Activated T-helper 1 cell treated with anti-CD3 and anti-CD28 coated beads, Interleukin-12 subunit alpha, Interleukin-12 subunit beta, Interleukin-2, Interleukin-4 antibody, amounts not matched to agents 30 ng/mL and 10 ng/mL and 1 ng/mL, durations not matched to agents 14 hours and 24 hours and 36 hours (primary cell): ENCODE data around the gene KCNQ1. TPM values are rescaled to one million over a fixed set of nuclear protein-coding genes. Genes with fewer than 3 reads are reported as not detected.

Source experiments
- DNase-seq: peaks from one replicate; pipeline ENCODE4 v3.0.0; 2021; ENCODE audit warnings: low spot score
- H3K27ac Mint-ChIP-seq: one replicate; pipeline ENCODE4 v1.8.0; 2021; ENCODE audit warnings: mild to moderate bottlenecking, mixed read lengths
- H3K27me3 Mint-ChIP-seq: one replicate; pipeline ENCODE4 v1.8.0; 2022; ENCODE audit warnings: mild to moderate bottlenecking, moderate library complexity, mixed read lengths; ENCODE audit not compliant: insufficient read depth
- H3K36me3 Mint-ChIP-seq: one replicate; pipeline ENCODE4 v1.8.0; 2021; ENCODE audit warnings: low read depth, mixed read lengths
- H3K4me1 Mint-ChIP-seq: one replicate; pipeline ENCODE4 v1.8.0; 2021; ENCODE audit warnings: low read depth, mixed read lengths
- H3K4me3 Mint-ChIP-seq: one replicate; pipeline ENCODE4 v1.8.0; 2021; ENCODE audit warnings: mild to moderate bottlenecking, moderate library complexity, mixed read lengths
- H3K9me3 Mint-ChIP-seq: one replicate; pipeline ENCODE4 v1.8.0; 2021; ENCODE audit warnings: mixed read lengths
- intact Hi-C: fragments of 100-400 bp; cut with micrococcal nuclease; formaldehyde crosslinking; loops from one replicate; pipeline ENCODE4 v1.15.1; 2024
- total RNA-seq: library from RNA; stranded (reverse); gene quantifications from 2 replicates; pipeline ENCODE4 v1.2.3, GENCODE V29; 2022

Gene KCNQ1
- total RNA-seq, 1 donor from 2014 or later: 6.4 TPM

DNA sequence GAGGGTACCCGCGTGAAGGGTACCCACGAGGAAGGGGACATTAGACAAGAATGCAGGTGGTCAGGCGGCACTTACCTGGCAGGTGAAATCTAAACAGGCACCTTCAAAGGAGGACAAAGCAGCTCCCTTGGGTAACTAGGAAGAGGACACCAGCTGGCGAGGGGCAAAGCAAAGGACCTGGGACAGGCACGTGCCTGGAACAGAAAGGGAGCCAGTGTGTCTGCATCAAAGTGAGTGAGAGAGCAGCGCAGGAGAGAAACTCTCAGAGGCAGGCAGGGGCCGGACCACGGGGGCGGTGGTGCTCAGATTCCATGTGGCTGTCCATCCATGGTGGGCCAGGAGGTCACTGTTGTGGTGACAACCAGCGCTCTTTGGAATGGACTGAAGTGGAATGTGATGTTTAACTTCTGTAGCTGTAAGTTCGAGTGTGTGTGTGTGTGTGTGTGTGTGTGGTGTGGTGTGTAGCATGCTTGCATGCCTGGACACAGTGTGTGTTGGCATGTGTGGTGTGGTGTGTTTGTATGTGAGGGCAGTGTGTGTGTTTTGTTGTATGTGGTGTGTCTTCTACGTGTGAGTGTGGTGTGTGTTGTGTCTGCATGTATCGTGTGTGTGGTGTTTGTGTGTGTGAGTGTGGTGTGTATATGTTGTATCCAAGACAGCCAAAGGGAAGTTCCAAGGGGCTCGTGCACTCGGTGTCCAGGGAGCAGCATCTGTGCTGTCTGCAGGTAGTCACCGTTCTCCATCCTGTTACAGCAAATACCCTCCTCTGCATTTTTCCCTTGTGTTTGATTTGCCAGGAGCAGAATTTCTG is 354.3 kb downstream of the KCNQ1 start:
- H3K27ac Mint-ChIP-seq: no peak overlapping the region
- no peak for DNase-seq
- H3K4me1 Mint-ChIP-seq: no peaks in the 10 kb centered on the region
- H3K27me3 Mint-ChIP-seq: no peaks in the 10 kb centered on the region
- no peak overlapping the region for H3K4me3 Mint-ChIP-seq
- H3K9me3 Mint-ChIP-seq: no peaks in the 10 kb centered on the region
- intact Hi-C loops: no loop called here
- H3K36me3 Mint-ChIP-seq: no peaks in the 10 kb centered on the region

DNA sequence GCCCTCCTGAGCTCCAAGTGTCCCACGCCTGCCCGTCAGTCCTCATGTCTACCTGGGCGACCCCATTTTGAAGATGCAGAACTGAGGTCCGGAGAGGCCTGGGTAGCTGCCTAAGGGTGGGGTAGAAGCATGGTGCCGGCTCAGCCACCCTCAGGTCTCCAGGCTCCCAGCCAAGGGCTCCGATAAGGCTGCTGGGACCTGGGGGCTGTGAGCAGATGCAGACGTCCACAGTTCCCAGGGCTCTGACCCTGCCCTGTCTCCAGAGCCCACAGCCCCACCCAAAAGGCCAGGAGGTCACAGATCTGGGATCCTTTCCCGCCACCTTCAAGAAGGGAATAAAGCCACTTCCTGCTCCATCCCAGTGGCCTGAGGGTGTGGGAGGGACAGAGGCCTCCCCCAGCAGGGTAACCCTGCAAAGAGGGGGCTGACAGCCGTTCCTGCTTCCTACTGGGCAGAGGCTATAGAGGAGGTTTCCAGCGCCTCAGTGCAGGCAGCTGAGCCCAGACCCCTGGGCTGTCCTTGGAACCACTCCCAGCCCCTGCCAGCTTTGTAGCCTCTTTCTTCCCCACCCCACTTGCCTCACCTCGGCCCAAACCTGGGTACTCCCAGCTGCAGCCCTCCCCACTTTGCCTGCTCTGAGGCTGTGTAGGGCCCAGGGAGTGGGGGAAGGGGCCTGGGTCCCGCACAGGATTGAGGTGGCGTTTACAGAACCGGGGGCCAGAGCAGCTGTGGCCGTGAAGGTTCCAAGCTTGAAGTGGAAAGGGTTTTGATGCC is 355.3 kb downstream of the KCNQ1 start:
- intact Hi-C loops: no loop called here
- H3K9me3 Mint-ChIP-seq: no peaks in the 10 kb centered on the region
- H3K36me3 Mint-ChIP-seq: no peaks in the 10 kb centered on the region
- no peaks in the 10 kb centered on the region for H3K4me1 Mint-ChIP-seq
- no peak for DNase-seq
- no peaks in the 10 kb centered on the region for H3K27me3 Mint-ChIP-seq
- no peak overlapping the region for H3K27ac Mint-ChIP-seq
- no peak overlapping the region for H3K4me3 Mint-ChIP-seq

DNA sequence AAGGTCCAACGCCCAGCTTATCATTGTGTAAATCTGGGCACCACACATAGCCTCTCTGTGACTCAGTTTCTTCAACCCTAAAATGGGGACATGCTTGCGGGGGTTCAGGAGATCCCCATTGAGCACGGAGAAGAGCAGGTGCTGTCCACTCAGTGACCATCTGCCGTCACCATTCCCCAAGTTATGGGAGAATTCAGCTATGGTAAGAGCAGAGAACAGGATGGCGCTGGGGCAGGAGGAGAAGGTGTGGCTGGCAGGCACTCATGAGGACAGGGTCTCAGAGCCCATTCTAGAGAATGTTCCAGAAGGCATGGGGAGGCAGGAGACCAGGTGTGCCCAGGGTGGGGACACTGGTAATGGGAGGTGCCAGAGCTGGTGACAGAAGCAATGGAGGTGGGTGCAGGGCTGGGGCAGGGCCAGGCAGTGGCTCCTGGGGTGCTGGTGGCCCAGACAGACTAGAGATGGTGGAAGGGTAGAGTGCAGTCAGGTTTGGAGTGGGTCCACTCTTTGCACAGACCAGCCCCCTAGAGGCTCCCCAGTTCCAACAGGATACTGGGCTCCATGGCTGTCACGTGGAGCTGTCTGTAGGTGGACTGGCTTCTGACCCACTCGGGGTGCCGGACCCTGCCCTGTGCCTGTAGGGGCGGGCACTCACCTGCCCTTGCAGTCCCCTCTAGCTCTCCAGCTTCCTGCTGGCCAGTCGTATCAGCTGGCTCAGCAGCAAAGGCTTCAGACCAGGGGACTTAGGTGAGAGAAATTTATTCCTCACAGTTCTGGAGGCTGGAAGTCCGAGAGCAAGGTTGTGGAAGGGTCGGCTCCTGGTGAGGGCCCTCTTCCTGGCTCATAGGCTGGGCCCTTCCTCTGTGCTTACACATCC is 356.1 kb downstream of the KCNQ1 start:
- Mint-ChIP-seq H3K36me3 (no peaks in the 10 kb centered on the region), H3K27ac (no peak overlapping the region), H3K9me3 (no peaks in the 10 kb centered on the region), H3K4me3 (no peak overlapping the region), H3K4me1 (no peaks in the 10 kb centered on the region), H3K27me3 (no peaks in the 10 kb centered on the region)
- no peak for DNase-seq
- intact Hi-C loops: no loop called here

DNA sequence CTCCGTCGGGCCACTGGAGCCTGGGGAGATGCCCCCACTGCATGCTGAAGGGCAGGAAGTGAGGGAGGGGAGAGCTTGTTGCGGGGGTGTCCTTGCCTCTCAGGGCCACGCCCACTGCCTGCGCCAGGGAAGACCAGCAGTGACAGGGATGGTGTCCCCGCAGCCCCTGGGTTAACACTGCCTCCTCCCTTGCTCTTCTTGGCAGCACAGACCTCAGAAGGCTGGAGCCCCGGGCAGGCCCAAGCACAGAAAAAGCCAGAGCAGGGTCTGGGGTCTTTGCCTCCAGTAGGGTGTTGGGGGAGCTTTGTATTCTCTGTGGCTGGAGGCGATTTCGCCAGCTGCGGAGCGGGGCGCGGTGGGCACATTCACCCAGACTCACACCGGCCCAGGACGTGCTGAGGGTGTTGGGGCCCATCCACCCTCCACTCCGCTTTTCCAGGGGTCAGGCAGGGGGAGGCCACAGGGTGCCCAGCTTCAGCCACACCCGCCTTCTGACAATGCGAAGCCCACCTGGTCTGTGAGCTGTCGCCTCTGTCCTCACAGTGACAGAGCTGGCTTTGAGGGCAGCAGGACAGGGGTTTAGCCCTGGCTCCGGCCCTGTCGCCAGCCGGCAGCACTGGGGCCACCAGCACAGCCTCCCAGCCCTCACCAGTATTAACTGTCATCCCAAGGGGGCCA is 357.0 kb downstream of the KCNQ1 start:
- intact Hi-C loops: no loop called here
- Mint-ChIP-seq H3K36me3 (no peaks in the 10 kb centered on the region), H3K4me1 (no peaks in the 10 kb centered on the region), H3K9me3 (no peaks in the 10 kb centered on the region), H3K27ac (no peak overlapping the region), H3K4me3 (no peak overlapping the region), H3K27me3 (no peaks in the 10 kb centered on the region)
- DNase-seq: no peak

DNA sequence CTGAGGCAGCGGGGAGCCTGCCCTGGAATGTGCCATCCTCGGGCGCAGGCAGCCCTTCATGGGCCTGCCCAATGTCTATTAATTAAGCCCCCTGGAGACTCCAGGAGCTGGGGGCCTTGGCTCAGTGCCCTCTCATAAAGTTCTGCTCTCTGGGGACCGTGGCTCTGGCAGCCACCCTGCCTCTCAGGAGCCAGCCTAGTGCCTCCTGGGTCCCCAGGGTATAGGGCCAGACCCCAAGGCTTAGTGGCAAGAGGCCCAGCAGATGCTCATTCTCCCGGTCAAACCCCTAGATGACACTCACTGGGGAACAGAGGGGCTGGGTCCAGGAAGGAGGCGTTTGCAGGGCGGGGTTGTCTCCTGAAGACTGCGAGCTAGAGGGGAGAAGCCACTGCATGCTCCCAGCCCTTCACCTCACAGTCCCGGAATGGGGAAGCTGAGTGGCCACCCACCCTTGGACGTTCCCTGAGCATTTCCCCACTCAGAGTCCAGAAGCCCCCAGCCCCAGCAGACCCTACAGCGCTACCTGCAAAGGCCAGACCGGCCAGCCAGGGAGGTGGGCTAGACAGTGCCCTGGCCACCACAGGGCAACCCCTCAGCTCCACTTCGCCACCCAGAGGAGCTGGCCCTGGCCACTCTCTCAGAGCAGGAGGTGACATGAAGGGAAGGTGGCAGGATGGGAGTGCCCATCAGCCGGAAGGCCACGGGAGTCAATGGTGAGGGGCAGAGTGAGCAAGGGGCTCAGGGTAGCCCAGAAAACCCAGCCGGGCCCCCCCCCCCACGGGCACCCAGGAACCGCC is 357.8 kb downstream of the KCNQ1 start:
- Mint-ChIP-seq H3K4me3 (no peak overlapping the region), H3K27ac (no peak overlapping the region), H3K9me3 (no peaks in the 10 kb centered on the region), H3K27me3 (no peaks in the 10 kb centered on the region), H3K4me1 (no peaks in the 10 kb centered on the region), H3K36me3 (no peaks in the 10 kb centered on the region)
- no peak for DNase-seq
- intact Hi-C loops: no loop called here

DNA sequence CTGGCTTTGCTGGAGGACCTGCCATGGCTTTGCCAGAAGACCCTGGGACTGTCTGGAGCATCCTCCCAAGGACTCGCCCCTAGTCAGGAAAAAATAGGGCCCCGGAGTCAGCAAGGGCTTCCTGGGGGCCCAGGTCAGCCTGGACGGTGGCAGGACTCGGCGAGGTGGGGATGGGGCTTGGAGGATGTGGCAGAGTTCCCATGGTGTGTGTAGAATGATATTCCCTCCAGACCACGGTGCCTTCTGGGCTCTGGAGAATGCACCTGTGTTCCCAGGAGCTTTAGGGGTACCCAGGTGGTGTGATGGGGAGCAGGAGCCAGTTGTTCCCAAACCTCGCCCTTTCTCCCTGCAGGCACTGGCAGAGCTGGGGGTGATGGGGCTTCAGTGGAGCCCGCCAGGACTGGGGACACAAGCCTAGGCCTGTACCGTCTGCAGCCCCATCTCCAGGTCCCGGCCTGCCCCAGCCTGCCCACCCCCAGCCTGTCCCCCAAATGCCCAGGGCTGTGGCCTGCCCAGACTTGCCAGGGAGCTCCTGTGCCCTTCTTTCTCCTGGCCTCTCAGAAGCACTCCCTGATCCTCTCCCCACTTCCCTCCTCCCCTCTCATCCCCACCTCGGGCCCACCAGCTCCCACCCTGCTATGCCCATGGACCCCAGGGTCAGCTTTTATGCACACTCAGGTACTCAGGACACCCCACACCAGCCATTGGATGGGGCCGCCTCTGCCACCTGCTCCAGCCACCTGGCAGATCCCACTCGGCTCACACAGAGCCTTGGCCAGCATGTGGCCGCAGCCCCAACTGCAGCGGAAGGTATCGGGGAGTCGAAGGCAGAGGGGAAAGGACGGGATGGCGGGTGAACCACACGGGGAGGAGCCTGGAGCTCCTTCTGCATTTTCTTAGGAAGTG is 358.6 kb downstream of the KCNQ1 start:
- no peak for DNase-seq

DNA sequence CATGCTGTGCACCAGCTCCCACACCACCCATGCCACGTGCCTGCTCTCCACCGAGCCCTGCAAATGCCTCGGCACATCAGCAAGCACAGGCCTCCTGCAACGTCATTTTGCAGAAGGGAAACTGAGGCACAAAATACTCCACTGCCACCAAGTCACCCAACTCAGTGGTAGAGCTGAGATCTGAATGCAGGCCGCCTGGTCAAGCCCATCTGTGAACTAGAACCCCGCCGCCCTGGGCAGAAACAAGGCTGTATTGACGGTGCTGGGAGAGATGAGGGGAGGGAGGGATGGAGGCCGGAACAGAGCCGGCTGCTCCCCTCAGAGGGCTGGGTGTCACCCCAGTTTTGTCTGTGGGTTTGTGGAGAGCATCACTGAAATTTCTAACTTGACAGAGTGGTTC is 359.4 kb downstream of the KCNQ1 start:
- no peaks in the 10 kb centered on the region for H3K27me3 Mint-ChIP-seq
- H3K4me3 Mint-ChIP-seq: no peak overlapping the region
- intact Hi-C loops: no loop called here
- no peaks in the 10 kb centered on the region for H3K4me1 Mint-ChIP-seq
- no peak for DNase-seq
- no peaks in the 10 kb centered on the region for H3K36me3 Mint-ChIP-seq
- H3K27ac Mint-ChIP-seq: no peak overlapping the region
- no peaks in the 10 kb centered on the region for H3K9me3 Mint-ChIP-seq

More for the DNA sequence above, 358.6 kb downstream of the KCNQ1 start:
- Mint-ChIP-seq H3K4me3 (no peak overlapping the region), H3K4me1 (no peaks in the 10 kb centered on the region), H3K27me3 (no peaks in the 10 kb centered on the region), H3K27ac (no peak overlapping the region), H3K36me3 (no peaks in the 10 kb centered on the region), H3K9me3 (no peaks in the 10 kb centered on the region)
- intact Hi-C loops: no loop called here

DNA sequence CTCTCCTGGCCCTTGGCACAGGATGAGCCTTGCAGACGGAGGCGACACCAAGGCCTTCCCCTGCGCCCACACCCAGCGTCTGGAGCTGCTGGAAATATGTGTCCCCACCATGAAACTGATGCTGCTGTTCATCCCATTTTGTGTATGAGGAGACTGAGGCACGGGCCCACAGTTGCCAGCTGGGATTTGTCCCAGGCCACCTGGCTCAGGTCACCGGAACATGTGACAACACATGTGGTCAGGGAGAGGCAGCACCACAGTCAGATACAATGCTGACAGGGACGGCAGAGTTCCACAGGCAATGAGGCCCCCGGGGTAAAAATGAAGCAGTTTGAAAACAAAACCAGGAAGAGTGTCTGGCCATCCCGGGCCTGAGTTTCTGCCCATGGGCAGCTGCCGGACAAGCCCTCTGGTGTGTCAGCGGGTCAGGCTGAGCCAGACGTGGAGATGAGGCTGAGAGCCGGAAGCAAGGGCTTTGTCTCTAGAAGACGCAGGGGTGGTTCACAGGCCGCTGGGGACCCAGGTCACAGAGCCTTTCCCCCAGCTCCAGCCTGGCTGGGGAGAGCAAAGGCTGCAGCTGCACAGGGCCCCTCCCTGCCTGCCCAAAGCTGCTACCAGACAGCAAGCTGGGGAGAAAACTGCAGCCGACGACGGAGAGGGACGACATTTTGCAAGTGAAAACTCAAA is 360.0 kb downstream of the KCNQ1 start:
- no peak for DNase-seq
- Mint-ChIP-seq H3K4me1 (no peaks in the 10 kb centered on the region), H3K27me3 (no peaks in the 10 kb centered on the region), H3K4me3 (no peak overlapping the region), H3K27ac (no peak overlapping the region), H3K36me3 (no peaks in the 10 kb centered on the region), H3K9me3 (no peaks in the 10 kb centered on the region)
- intact Hi-C loops: no loop called here

DNA sequence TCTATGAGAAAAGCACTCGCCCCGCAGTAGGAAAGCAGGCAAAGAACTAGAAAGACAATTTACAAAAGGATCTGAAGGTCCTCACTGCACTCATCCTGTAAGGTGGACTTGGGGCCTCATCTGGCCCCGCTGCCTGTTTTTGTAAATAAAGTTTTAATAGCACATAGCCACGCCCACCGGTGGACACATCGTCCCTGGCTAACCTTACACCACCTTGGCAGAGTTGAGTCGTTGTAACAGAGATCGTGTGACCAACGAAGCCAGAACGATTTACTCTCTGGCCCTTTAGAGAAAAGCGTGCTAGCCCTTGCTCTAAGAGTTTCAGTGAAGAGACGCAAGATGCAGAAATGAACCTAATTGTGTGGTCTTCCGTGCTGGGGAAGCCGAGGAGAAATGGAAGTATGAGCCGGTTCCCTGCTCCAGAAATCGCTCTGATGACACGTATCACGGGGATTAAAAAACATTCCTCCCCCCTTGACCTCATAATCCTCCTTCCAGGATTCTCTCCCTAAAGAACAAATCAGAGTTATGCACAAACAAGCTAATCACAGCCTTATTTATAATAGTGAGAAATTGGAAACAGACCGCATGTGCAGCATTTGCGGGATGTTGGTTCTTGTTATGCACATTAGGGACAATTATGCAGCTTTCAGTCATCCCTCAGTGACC is 360.7 kb downstream of the KCNQ1 start:
- Mint-ChIP-seq H3K27me3 (no peaks in the 10 kb centered on the region), H3K27ac (no peak overlapping the region), H3K4me3 (no peak overlapping the region), H3K9me3 (no peaks in the 10 kb centered on the region), H3K4me1 (no peaks in the 10 kb centered on the region), H3K36me3 (no peaks in the 10 kb centered on the region)
- intact Hi-C loops: no loop called here
- no peak for DNase-seq

DNA sequence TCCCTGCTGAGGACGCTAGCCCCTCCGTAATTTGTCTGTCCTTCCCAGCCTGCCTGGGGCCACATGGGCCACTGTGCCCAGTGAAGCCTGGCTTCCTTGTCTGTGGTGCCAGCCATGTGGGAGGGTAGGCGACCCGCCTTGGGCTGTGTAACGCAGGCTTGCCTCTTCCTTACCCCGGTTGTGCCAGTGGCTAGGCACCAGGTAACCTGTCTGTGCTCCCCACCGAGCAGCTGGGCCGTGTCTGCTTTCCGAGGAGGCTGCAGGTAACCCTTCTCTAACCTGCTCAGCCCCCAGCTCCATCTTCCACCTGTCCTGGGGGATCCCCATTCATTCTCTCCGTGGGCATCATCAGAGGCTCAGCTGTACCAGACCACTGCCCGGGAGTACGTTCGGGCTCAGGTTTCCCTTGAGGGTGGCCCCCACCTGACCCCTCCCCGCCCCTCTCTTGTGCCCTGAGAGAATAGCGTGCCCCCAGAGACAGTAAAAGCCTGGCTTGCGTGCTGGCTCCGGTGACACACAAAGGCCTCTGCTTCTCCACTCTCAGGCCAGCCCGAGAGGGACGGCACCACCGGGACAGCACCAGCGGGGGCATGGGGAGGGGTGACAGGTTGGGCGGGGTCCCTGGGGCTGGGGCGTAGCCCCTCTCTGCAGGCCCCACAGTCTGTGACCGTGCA is 361.7 kb downstream of the KCNQ1 start:
- no peaks in the 10 kb centered on the region for H3K36me3 Mint-ChIP-seq
- no peak overlapping the region for H3K4me3 Mint-ChIP-seq
- no peaks in the 10 kb centered on the region for H3K27me3 Mint-ChIP-seq
- no peaks in the 10 kb centered on the region for H3K9me3 Mint-ChIP-seq
- no peak overlapping the region for H3K27ac Mint-ChIP-seq
- H3K4me1 Mint-ChIP-seq: no peaks in the 10 kb centered on the region
- no peak for DNase-seq
- intact Hi-C loops: no loop called here
